ENCODE results near the gene OCIAD2. TPM values are rescaled to one million over a fixed set of nuclear protein-coding genes. Genes with fewer than 3 reads are reported as not detected.

The OCIAD2 gene
- total RNA-seq, 1 experiment from 2014 or later = 255 TPM

DNA sequence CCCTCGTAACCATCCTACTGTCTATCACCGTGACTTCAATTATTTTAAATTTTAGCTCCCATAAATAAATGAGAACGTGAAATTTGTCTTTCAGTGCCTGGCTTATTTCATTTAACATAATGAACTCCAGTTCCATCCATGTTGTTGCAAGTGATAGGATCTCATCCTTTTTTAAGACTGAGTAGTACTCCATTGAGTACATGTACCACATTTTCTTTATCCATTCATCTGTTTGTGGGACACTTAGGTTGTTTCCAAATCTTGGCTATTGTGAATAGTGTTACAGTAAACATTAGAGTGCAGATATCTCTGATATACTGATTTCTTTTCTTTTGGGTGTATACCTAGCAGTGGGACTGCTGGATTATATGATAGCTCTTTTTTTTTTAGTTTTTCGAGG is 42.8 kb downstream of the OCIAD2 start:
- Histone ChIP-seq H3K27me3 (ENCODE audit: low read length) (no peaks in the 10 kb centered on the region), H4K20me1 (ENCODE audit: low read length) (no peaks in the 10 kb centered on the region), H3K9me2 (replicated peaks; ENCODE audit: low read length) (no peaks in the 10 kb centered on the region), H3K4me1 (ENCODE audit: insufficient read depth, low read length) (no peaks in the 10 kb centered on the region), H3F3A (ENCODE audit: low read length, unreplicated experiment) (no peaks in the 10 kb centered on the region), H3K79me2 (ENCODE audit: low read length) (no peaks in the 10 kb centered on the region), H3K27ac (ENCODE audit: low read length) (no peak overlapping the region), H3K4me2 (ENCODE audit: low read length) (no peak overlapping the region), H3K9ac (ENCODE audit: low read length) (no peak overlapping the region), H2AFZ (ENCODE audit: low read length) (no peak overlapping the region), H3K36me3 (ENCODE audit: low read depth, low read length) (peaks cover 12% of the 10 kb centered on the region; the same call in 1 of the 2 replicates), H3K9me3 (ENCODE audit: low read length) (no peaks in the 10 kb centered on the region), H3K4me3 (ENCODE audit: low read length) (no peak overlapping the region)
- BruUV-seq (replicated peaks) = no TSS peak
- TF ChIP-seq, protein P1, sequence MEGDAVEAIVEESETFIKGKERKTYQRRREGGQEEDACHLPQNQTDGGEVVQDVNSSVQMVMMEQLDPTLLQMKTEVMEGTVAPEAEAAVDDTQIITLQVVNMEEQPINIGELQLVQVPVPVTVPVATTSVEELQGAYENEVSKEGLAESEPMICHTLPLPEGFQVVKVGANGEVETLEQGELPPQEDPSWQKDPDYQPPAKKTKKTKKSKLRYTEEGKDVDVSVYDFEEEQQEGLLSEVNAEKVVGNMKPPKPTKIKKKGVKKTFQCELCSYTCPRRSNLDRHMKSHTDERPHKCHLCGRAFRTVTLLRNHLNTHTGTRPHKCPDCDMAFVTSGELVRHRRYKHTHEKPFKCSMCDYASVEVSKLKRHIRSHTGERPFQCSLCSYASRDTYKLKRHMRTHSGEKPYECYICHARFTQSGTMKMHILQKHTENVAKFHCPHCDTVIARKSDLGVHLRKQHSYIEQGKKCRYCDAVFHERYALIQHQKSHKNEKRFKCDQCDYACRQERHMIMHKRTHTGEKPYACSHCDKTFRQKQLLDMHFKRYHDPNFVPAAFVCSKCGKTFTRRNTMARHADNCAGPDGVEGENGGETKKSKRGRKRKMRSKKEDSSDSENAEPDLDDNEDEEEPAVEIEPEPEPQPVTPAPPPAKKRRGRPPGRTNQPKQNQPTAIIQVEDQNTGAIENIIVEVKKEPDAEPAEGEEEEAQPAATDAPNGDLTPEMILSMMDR (conservative IDR thresholded peaks at IDR 0.05; ENCODE audit: low read depth, low read length) = no peak
- TF ChIP-seq EZH2 (IDR thresholded peaks at IDR 0.05; ENCODE audit: low read length, unreplicated experiment) (no peak), EZH2phosphoT487 (IDR thresholded peaks at IDR 0.05; ENCODE audit: borderline replicate concordance, low read length) (no peak)
- intact Hi-C loops (cut with micrococcal nuclease) = no loop called here
- no peak for ATAC-seq
- CTCF ChIA-PET = no interaction called here
- no peak for DNase-seq
- POLR2A ChIA-PET (ENCODE audit: unreplicated experiment) = no interaction called here

DNA sequence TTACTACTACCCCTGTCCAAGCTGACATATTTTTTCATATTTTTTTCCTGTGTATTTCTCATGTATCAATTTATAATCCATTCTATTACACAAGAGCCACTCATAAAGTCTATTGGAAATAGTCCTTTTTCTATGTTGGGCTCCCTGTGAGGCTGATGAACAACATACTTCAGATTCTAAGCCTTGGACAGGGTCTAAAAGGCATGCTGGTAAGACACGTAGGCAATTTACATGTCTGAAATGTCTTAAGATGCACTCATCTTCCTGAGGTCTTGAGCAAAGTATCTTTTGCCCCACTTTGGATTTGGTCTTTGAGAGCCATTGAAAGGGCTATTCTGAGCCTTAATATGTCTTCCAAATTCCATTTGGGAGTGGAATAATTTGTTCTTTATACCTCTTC is 43.9 kb downstream of the OCIAD2 start:
- no peak overlapping the region for H2AFZ ChIP-seq (ENCODE audit: low read length)
- intact Hi-C loops (cut with micrococcal nuclease) = no loop called here
- DNase-seq (no peak), ATAC-seq (no peak)
- no peaks in the 10 kb centered on the region for H4K20me1 ChIP-seq (ENCODE audit: low read length)
- no peak overlapping the region for H3K9ac ChIP-seq (ENCODE audit: low read length)
- no peak overlapping the region for H3K27ac ChIP-seq (ENCODE audit: low read length)
- H3K4me1 ChIP-seq (ENCODE audit: insufficient read depth, low read length) = no peaks in the 10 kb centered on the region
- peaks cover 12% of the 10 kb centered on the region; the same call in 1 of the 2 replicates for H3K36me3 ChIP-seq (ENCODE audit: low read depth, low read length)
- POLR2A ChIA-PET (ENCODE audit: unreplicated experiment) = no interaction called here
- H3K4me3 ChIP-seq (ENCODE audit: low read length) = no peak overlapping the region
- H3F3A ChIP-seq (ENCODE audit: low read length, unreplicated experiment) = no peaks in the 10 kb centered on the region
- H3K9me3 ChIP-seq (ENCODE audit: low read length) = no peaks in the 10 kb centered on the region
- no TSS peak for BruUV-seq (replicated peaks)
- CTCF ChIA-PET = no interaction called here
- TF ChIP-seq, protein P1 (conservative IDR thresholded peaks at IDR 0.05; ENCODE audit: low read depth, low read length) = no peak
- no peak for TF ChIP-seq EZH2phosphoT487 (IDR thresholded peaks at IDR 0.05; ENCODE audit: borderline replicate concordance, low read length)
- TF ChIP-seq EZH2 (IDR thresholded peaks at IDR 0.05; ENCODE audit: low read length, unreplicated experiment) = no peak
- no peaks in the 10 kb centered on the region for H3K27me3 ChIP-seq (ENCODE audit: low read length)
- no peaks in the 10 kb centered on the region for H3K79me2 ChIP-seq (ENCODE audit: low read length)
- no peak overlapping the region for H3K4me2 ChIP-seq (ENCODE audit: low read length)
- H3K9me2 ChIP-seq (replicated peaks; ENCODE audit: low read length) = no peaks in the 10 kb centered on the region

DNA sequence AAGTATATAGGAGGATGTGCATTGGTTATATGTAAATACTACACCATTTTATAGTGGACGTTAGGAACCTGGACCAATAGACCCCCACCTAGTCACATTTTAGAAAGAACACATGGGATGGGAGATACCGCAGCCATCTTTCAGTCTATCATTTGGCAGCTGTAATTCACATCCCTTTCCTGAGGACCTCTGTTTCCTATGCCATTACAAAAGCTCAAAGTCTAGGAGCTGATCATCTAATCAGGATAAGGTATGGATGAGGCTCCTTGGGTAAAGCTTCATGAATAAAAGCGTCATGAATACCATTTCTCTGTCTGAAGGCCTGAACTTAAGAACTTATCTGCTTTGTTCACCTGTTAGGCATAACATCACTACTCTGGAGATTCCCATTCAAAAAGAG is 44.5 kb downstream of the OCIAD2 start:
- no peak overlapping the region for H3K9ac ChIP-seq (ENCODE audit: low read length)
- no peaks in the 10 kb centered on the region for H3K9me2 ChIP-seq (replicated peaks; ENCODE audit: low read length)
- no peak overlapping the region for H3K4me3 ChIP-seq (ENCODE audit: low read length)
- H3K79me2 ChIP-seq (ENCODE audit: low read length) = no peaks in the 10 kb centered on the region
- intact Hi-C loops (cut with micrococcal nuclease) = no loop called here
- ATAC-seq = no peak
- H4K20me1 ChIP-seq (ENCODE audit: low read length) = no peaks in the 10 kb centered on the region
- H3K36me3 ChIP-seq (ENCODE audit: low read depth, low read length) = peaks cover 12% of the 10 kb centered on the region; the same call in 1 of the 2 replicates
- DNase-seq = no peak
- no peak overlapping the region for H2AFZ ChIP-seq (ENCODE audit: low read length)
- H3K27ac ChIP-seq (ENCODE audit: low read length) = no peak overlapping the region
- TF ChIP-seq, protein P1 (conservative IDR thresholded peaks at IDR 0.05; ENCODE audit: low read depth, low read length) = no peak
- TF ChIP-seq EZH2phosphoT487 (IDR thresholded peaks at IDR 0.05; ENCODE audit: borderline replicate concordance, low read length) (no peak), EZH2 (IDR thresholded peaks at IDR 0.05; ENCODE audit: low read length, unreplicated experiment) (no peak)
- H3F3A ChIP-seq (ENCODE audit: low read length, unreplicated experiment) = no peaks in the 10 kb centered on the region
- no peaks in the 10 kb centered on the region for H3K9me3 ChIP-seq (ENCODE audit: low read length)
- H3K4me1 ChIP-seq (ENCODE audit: insufficient read depth, low read length) = no peaks in the 10 kb centered on the region
- ChIA-PET CTCF (no interaction called here), POLR2A (ENCODE audit: unreplicated experiment) (no interaction called here)
- no peaks in the 10 kb centered on the region for H3K27me3 ChIP-seq (ENCODE audit: low read length)
- no TSS peak for BruUV-seq (replicated peaks)
- no peak overlapping the region for H3K4me2 ChIP-seq (ENCODE audit: low read length)
